ENCODE data around the gene OTOP3. TPM values are rescaled to one million over a fixed set of nuclear protein-coding genes. Genes with fewer than 3 reads are reported as not detected.

The OTOP3 gene
- total RNA-seq, 6 experiments from 2014 or later: not detected

DNA sequence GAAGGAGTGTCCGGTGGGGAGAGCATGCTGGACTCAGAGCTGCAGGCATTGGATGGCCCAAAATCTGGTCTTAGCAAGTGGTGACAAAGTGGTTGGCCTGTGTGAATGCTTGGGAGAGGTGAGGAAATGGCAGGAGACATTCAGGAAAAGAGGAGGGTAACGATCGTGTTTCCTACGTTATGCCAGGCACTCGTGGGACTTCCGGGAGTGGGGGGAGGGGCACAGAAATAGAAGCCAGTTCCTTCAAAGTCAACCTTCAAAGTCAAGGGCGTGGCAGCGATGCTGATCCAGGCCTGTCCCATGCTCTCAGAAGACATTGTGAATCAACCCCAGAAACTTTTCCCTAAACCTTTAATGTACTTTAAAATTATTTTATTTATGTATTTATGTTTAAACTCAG is 3.8 kb downstream of the OTOP3 start:
- Mint-ChIP-seq H3K27ac (no peak overlapping the region), H3K4me1 (ENCODE audit: low read depth) (no peaks in the 10 kb centered on the region), H3K4me3 (no peak overlapping the region), H3K9me3 (no peaks in the 10 kb centered on the region), H3K27me3 (ENCODE audit: insufficient read depth) (peaks cover 65% of the 10 kb centered on the region), H3K36me3 (ENCODE audit: low read depth) (no peaks in the 10 kb centered on the region)
- no peak for DNase-seq
- TF ChIP-seq, protein P1, sequence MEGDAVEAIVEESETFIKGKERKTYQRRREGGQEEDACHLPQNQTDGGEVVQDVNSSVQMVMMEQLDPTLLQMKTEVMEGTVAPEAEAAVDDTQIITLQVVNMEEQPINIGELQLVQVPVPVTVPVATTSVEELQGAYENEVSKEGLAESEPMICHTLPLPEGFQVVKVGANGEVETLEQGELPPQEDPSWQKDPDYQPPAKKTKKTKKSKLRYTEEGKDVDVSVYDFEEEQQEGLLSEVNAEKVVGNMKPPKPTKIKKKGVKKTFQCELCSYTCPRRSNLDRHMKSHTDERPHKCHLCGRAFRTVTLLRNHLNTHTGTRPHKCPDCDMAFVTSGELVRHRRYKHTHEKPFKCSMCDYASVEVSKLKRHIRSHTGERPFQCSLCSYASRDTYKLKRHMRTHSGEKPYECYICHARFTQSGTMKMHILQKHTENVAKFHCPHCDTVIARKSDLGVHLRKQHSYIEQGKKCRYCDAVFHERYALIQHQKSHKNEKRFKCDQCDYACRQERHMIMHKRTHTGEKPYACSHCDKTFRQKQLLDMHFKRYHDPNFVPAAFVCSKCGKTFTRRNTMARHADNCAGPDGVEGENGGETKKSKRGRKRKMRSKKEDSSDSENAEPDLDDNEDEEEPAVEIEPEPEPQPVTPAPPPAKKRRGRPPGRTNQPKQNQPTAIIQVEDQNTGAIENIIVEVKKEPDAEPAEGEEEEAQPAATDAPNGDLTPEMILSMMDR (IDR thresholded peaks at IDR 0.05): no peak

DNA sequence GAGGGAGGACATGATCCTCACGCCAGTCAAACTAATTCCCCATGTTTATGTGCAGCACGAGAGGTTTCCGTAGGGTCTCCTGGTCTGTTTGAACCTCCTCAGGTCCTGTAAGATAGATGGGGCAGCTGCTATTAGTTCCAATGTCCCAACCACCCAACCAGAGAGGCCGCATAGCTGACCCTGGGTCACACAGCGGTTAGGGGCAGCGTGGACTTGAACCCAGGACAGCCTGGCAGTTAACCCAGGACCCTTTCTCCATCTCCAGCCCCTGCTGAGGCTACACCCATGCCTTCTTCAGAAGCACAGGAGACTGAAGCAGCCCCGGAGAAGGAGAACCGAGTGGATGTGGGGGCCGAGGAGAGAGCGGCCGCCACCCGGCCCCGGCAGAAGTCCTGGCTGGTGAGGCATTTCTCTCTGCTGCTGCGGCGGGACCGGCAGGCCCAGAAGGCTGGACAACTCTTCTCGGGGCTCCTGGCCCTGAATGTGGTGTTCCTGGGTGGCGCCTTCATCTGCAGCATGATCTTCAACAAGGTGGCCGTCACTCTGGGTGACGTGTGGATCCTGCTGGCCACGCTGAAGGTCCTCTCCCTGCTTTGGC is 5.5 kb downstream of the OTOP3 start:
- Mint-ChIP-seq H3K4me1 (ENCODE audit: low read depth) (no peaks in the 10 kb centered on the region), H3K9me3 (no peaks in the 10 kb centered on the region), H3K27ac (no peak overlapping the region), H3K36me3 (ENCODE audit: low read depth) (no peaks in the 10 kb centered on the region), H3K4me3 (no peak overlapping the region), H3K27me3 (ENCODE audit: insufficient read depth) (peaks cover 57% of the 10 kb centered on the region)
- TF ChIP-seq, protein P1 (IDR thresholded peaks at IDR 0.05): no peak
- no peak for DNase-seq

DNA sequence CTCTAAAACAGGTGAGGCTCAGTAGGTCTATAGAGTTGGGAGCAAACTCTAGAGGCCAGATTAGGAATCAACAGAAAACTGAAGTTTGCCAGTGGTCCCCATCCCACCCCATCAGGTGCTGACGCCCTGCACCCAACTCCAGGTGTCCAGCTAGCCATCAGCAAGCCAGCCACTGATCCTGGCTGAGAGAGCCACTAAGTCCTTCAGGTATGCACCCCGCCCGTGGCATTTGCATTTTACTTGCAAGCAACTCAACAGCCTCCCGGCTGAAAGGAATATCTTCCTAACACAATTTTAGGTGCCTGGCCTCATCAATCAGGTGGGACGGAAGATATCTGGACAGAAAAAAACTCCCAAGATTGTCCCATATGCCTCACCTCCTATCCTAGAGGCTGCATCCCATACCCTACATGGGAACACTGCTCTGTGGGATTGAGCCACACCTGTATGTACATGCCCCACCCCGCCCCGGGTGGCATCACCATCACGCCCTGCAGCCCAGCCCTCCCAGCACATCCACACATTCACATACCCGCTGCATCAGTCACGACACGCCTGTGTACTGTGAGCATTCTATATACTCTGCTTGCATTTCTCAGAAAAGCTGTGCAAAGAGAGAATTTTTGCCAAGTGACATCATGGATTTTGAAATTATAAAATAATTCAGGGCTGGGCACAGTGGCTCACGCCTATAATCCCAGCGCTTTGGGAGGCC is 8.3 kb downstream of the OTOP3 start:
- Mint-ChIP-seq H3K9me3 (no peaks in the 10 kb centered on the region), H3K27ac (no peak overlapping the region), H3K4me1 (ENCODE audit: low read depth) (no peaks in the 10 kb centered on the region), H3K27me3 (ENCODE audit: insufficient read depth) (peaks cover 43% of the 10 kb centered on the region), H3K36me3 (ENCODE audit: low read depth) (no peaks in the 10 kb centered on the region), H3K4me3 (no peak overlapping the region)
- TF ChIP-seq, protein P1 (IDR thresholded peaks at IDR 0.05): no peak
- DNase-seq: no peak

DNA sequence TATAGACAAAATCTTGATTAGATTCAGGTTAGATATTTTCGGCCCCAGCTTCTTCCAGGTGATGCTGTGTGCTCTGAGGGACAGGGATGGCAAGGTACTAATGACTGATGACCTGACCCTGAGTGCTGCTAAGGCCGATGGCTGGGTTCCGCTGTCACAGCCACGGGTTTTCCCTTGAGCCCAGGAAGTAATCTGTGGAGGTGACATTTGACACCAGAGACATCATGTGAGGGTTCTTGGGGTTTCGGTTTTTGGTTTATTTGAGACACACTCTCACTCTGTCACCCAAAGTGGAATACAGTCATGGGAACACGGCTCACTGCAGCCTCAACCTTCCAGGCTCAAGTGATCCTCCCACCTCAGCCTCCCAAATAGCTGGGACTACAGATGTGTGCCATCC is 9.8 kb downstream of the OTOP3 start:
- Mint-ChIP-seq H3K4me1 (ENCODE audit: low read depth) (no peaks in the 10 kb centered on the region), H3K27ac (no peak overlapping the region), H3K9me3 (no peaks in the 10 kb centered on the region), H3K36me3 (ENCODE audit: low read depth) (no peaks in the 10 kb centered on the region), H3K4me3 (no peak overlapping the region), H3K27me3 (ENCODE audit: insufficient read depth) (peaks cover 46% of the 10 kb centered on the region)
- TF ChIP-seq, protein P1 (IDR thresholded peaks at IDR 0.05): no peak
- no peak for DNase-seq

DNA sequence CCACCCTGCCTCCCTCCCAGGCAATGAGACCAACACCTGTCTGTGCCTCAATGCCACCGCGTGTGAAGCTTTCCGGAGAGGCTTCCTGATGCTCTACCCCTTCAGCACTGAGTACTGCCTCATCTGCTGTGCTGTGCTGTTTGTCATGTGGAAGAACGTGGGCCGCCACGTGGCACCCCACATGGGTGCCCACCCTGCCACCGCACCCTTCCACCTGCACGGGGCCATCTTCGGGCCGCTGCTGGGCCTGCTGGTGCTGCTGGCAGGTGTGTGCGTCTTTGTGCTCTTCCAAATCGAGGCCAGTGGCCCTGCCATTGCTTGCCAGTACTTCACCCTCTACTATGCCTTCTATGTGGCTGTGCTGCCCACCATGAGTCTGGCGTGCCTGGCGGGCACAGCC is 10.9 kb downstream of the OTOP3 start:
- Mint-ChIP-seq H3K27me3 (ENCODE audit: insufficient read depth) (peaks cover 46% of the 10 kb centered on the region), H3K4me3 (no peak overlapping the region), H3K36me3 (ENCODE audit: low read depth) (no peaks in the 10 kb centered on the region), H3K9me3 (no peaks in the 10 kb centered on the region), H3K4me1 (ENCODE audit: low read depth) (no peaks in the 10 kb centered on the region), H3K27ac (no peak overlapping the region)
- TF ChIP-seq, protein P1 (IDR thresholded peaks at IDR 0.05): no peak
- no peak for DNase-seq

Measured in HFFc6 (cell line).